ENCODE data around the gene CNNM3.
A peak's percentile ranks its signal among the peaks of the same experiment; 100 is the strongest.
"Not testable (repeated sequence)": the region's sequence is repeated elsewhere in the genome, so short reads cannot be mapped to it uniquely, and the experiment has no call there.

CNNM3 gene

GRCh38 chr2:96842600-96842999 is 26.5 kb downstream of the CNNM3 start:
- no peak for DNase-seq

- no peak for DNase-seq
Observed at GRCh38 chr2:96843538-96844268, 27.6 kb downstream of the CNNM3 start, which contains the start of gene ANKRD23. Gene ANKRD23 (minus strand): TSS chr2:96844021. CDS start chr2:96843992, 29 bp downstream.

- no peak for DNase-seq
Observed at GRCh38 chr2:96844405-96844808, 28.3 kb downstream of the CNNM3 start.

GRCh38 chr2:96846825-96847224 is 30.8 kb downstream of the CNNM3 start:
- DNase-seq = no peak

GRCh38 chr2:96847586-96847985 is 31.5 kb downstream of the CNNM3 start:
- DNase-seq = no peak

GRCh38 chr2:96848264-96848663 is 32.2 kb downstream of the CNNM3 start:
- DNase-seq = no peak

- DNase-seq = no peak
Observed at GRCh38 chr2:96852667-96853066, 36.6 kb downstream of the CNNM3 start.

- no peak for DNase-seq
Observed at GRCh38 chr2:96853321-96853720, 37.3 kb downstream of the CNNM3 start.

GRCh38 chr2:96856776-96857666 is 41.0 kb downstream of the CNNM3 start:
- DNase-seq = no peak

GRCh38 chr2:96857667-96858372 is 41.8 kb downstream of the CNNM3 start, which contains the start of gene ANKRD39:
Gene ANKRD39 (minus strand): TSS chr2:96858016. CDS start chr2:96857987, 29 bp downstream.
- DNase-seq = peak; percentile 98

- no peak for DNase-seq
Observed at GRCh38 chr2:96859099-96859649, 43.1 kb downstream of the CNNM3 start.

GRCh38 chr2:96859681-96860064 is 43.6 kb downstream of the CNNM3 start:
- no peak for DNase-seq

GRCh38 chr2:96860065-96861029 is 44.3 kb downstream of the CNNM3 start:
- peak; percentile 52 for DNase-seq

GRCh38 chr2:96861074-96861473 is 45.0 kb downstream of the CNNM3 start:
- no peak for DNase-seq

- DNase-seq = not testable (repeated sequence)
Observed at GRCh38 chr2:96863056-96863455, 47.0 kb downstream of the CNNM3 start.

- DNase-seq = no peak
Observed at GRCh38 chr2:96863575-96864342, 47.7 kb downstream of the CNNM3 start.

GRCh38 chr2:96864343-96865091 is 48.4 kb downstream of the CNNM3 start:
- no peak for DNase-seq

- no peak for DNase-seq
Observed at GRCh38 chr2:96865654-96866053, 49.6 kb downstream of the CNNM3 start.

GRCh38 chr2:96866149-96866548 is 50.1 kb downstream of the CNNM3 start:
- no peak for DNase-seq

- DNase-seq = no peak
Observed at GRCh38 chr2:96866586-96866985, 50.5 kb downstream of the CNNM3 start.

Measured in activated naive CD4-positive, alpha-beta T cell treated with anti-CD3 and anti-CD28 coated beads, Interleukin-2, amount 50 U/mL, for 16 hours (primary cell).